Astrocyte of the spinal cord (primary cell): ENCODE data around the gene ERC2.

Experiments used
- DNase-seq: peaks from one replicate; pipeline ENCODE4 v3.0.0; 2011; ENCODE audit warnings: low read depth, low spot score
- H3K4me3 ChIP-seq: 2 replicates; pipeline ENCODE4 v1.5.1; 2011; ENCODE audit warnings: low read depth, mild to moderate bottlenecking, low read length, moderate library complexity
- in situ Hi-C: cut with HindIII; loops from 2 replicates; pipeline ENCODE4 v1.10.0; 2017; ENCODE audit warnings: low sequenced_read_pairs
- TF ChIP-seq, protein P1 (sequence below): IDR thresholded peaks from 2 replicates; pipeline ENCODE4 v1.5.1; 2012; ENCODE audit warnings: low read depth, mild to moderate bottlenecking, low read length, inconsistent platforms

ERC2 gene

DNA sequence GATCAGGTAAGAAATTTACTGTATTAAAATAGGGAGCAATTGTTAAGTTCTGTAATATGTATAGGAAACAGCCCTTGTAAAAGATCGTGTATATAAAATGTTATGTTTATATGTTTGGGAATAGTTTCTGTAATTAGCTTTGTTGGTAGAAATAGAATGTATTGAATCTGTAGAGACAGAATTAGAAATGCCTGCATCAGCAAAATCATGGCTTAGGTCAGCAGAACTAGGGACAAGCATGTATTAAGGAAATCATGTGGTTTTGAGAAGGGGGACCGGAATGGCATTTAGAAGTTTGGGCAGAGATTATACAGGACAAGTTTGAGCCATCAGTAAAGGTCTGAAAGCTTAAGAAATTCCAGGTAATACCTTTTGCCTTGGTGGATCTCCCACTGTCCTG is 177.9 kb downstream of the ERC2 start:
- in situ Hi-C loops, result no loop called here
- no peak for DNase-seq
- TF ChIP-seq, protein P1, sequence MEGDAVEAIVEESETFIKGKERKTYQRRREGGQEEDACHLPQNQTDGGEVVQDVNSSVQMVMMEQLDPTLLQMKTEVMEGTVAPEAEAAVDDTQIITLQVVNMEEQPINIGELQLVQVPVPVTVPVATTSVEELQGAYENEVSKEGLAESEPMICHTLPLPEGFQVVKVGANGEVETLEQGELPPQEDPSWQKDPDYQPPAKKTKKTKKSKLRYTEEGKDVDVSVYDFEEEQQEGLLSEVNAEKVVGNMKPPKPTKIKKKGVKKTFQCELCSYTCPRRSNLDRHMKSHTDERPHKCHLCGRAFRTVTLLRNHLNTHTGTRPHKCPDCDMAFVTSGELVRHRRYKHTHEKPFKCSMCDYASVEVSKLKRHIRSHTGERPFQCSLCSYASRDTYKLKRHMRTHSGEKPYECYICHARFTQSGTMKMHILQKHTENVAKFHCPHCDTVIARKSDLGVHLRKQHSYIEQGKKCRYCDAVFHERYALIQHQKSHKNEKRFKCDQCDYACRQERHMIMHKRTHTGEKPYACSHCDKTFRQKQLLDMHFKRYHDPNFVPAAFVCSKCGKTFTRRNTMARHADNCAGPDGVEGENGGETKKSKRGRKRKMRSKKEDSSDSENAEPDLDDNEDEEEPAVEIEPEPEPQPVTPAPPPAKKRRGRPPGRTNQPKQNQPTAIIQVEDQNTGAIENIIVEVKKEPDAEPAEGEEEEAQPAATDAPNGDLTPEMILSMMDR, result no peak
- no peak overlapping the region for H3K4me3 ChIP-seq

- TF ChIP-seq, protein P1, result no peak
- H3K4me3 ChIP-seq, result no peak overlapping the region
- no peak for DNase-seq
- in situ Hi-C loops, result no loop called here
Observed at GRCh38 chr3:56288258-56288657, 180.0 kb downstream of the ERC2 start.

- in situ Hi-C loops, result no loop called here
- TF ChIP-seq, protein P1, result no peak
- no peak overlapping the region for H3K4me3 ChIP-seq
- no peak for DNase-seq
Observed at GRCh38 chr3:56282341-56282740, 185.9 kb downstream of the ERC2 start.

GRCh38 chr3:56277236-56277635 is 191.0 kb downstream of the ERC2 start:
- TF ChIP-seq, protein P1, result no peak
- no peak overlapping the region for H3K4me3 ChIP-seq
- no peak for DNase-seq
- in situ Hi-C loops, result no loop called here

GRCh38 chr3:56275120-56275519 is 193.1 kb downstream of the ERC2 start:
- H3K4me3 ChIP-seq, result no peak overlapping the region
- DNase-seq, result no peak
- TF ChIP-seq, protein P1, result no peak
- in situ Hi-C loops, result no loop called here

GRCh38 chr3:56269755-56270535 is 198.3 kb downstream of the ERC2 start:
- TF ChIP-seq, protein P1, result no peak
- peak; percentile 8 for DNase-seq
- H3K4me3 ChIP-seq, result no peak overlapping the region
- in situ Hi-C loops, result no loop called here
